OCI-LY7 (cell line): ENCODE results near the gene PURB. TPM values are rescaled to one million over a fixed set of nuclear protein-coding genes. Genes with fewer than 3 reads are reported as not detected.

Experiments
- BruUV-seq: library from RNA; stranded (reverse); fragments of 400-500 nt; replicated peaks from 2 replicates; lab custom pipeline; 2021; lab: Mats Ljungman, UMichigan
- CTCF ChIA-PET: fragments of 300-600 bp; sonication (Branson Sonifier 250); formaldehyde crosslinking; loops from one replicate; lab custom pipeline; 2022; ENCODE audit warnings: antibody characterized with exemption; ENCODE audit not compliant: unreplicated experiment; lab: Charles Lee
- POLR2A ChIA-PET: fragments of 300-600 bp; sonication (Branson Sonifier 250); formaldehyde crosslinking; loops from one replicate; lab custom pipeline; 2022; ENCODE audit warnings: antibody characterized with exemption; lab: Charles Lee
- DNase-seq: peaks from one replicate; pipeline ENCODE4 v3.0.0-alpha.2; 2015; ENCODE audit warnings: low spot score
- H2AFZ ChIP-seq: fragments of 200-600 bp; sonication (generic), shearing (Covaris generic); 2 replicates; pipeline ENCODE4 v1.6.1; 2014; ENCODE audit warnings: mild to moderate bottlenecking, antibody characterized with exemption, low read length, moderate library complexity
- H3K27ac ChIP-seq: fragments of 200-600 bp; sonication (generic); 2 replicates; pipeline ENCODE4 v1.5.1; 2014; ENCODE audit warnings: mixed run types, low read depth, mild to moderate bottlenecking, moderate library complexity, low read length, inconsistent platforms; ENCODE audit not compliant: poor library complexity, severe bottlenecking
- H3K36me3 ChIP-seq: fragments of 200-600 bp; sonication (generic); 2 replicates; pipeline ENCODE4 v1.6.1; 2014; ENCODE audit warnings: mild to moderate bottlenecking, antibody characterized with exemption, low read length, moderate library complexity, mixed read lengths; ENCODE audit not compliant: insufficient read depth
- H3K4me1 ChIP-seq: fragments of 200-600 bp; sonication (generic); 2 replicates; pipeline ENCODE4 v1.5.1; 2014; ENCODE audit warnings: mild to moderate bottlenecking, low read length; ENCODE audit not compliant: insufficient read depth, poor library complexity, severe bottlenecking
- H3K4me2 ChIP-seq: fragments of 200-600 bp; sonication (generic); 2 replicates; pipeline ENCODE4 v1.6.1; 2014; ENCODE audit warnings: mild to moderate bottlenecking, low read length
- H3K4me3 ChIP-seq: fragments of 200-600 bp; sonication (generic); 2 replicates; pipeline ENCODE4 v1.5.1; 2014; ENCODE audit warnings: mild to moderate bottlenecking, low read depth, low read length; ENCODE audit not compliant: poor library complexity, severe bottlenecking
- H3K79me2 ChIP-seq: fragments of 200-600 bp; sonication (generic); 2 replicates; pipeline ENCODE4 v1.6.1; 2016; ENCODE audit warnings: low read depth, mild to moderate bottlenecking, low read length, moderate library complexity, mixed read lengths; ENCODE audit not compliant: insufficient read depth
- H3K9me2 ChIP-seq: fragments of 200-600 bp; sonication (generic); 2 replicates; pipeline ENCODE4 v1.6.1; 2016; ENCODE audit warnings: mild to moderate bottlenecking, low read length, mixed read lengths; ENCODE audit not compliant: insufficient read depth
- H3K9me3 ChIP-seq: fragments of 200-600 bp; sonication (generic); 2 replicates; pipeline ENCODE4 v1.6.1; 2014; ENCODE audit warnings: mild to moderate bottlenecking, mixed run types, low read length, mixed read lengths
- H4K20me1 ChIP-seq: fragments of 200-600 bp; sonication (generic); 2 replicates; pipeline ENCODE4 v1.6.1; 2014; ENCODE audit warnings: mild to moderate bottlenecking, antibody characterized with exemption, low read length, moderate library complexity, mixed read lengths; ENCODE audit not compliant: insufficient read depth
- CTCF ChIP-seq: fragments of 200-600 bp; sonication (generic); conservative IDR thresholded peaks from 2 replicates; pipeline ENCODE4 v1.5.1; 2014; ENCODE audit warnings: mild to moderate bottlenecking, antibody characterized with exemption, low read length, moderate library complexity, mixed read lengths
- EZH2phosphoT487 ChIP-seq: fragments of 200-600 bp; sonication (generic); IDR thresholded peaks from 2 replicates; pipeline ENCODE4 v1.6.1; 2018; ENCODE audit warnings: low read depth, borderline replicate concordance, mild to moderate bottlenecking, mixed run types, antibody characterized with exemption, low read length, moderate library complexity, mixed read lengths
- intact Hi-C: fragments of 100-400 bp; cut with micrococcal nuclease; formaldehyde crosslinking; loops from one replicate; pipeline ENCODE4 v1.10.0; 2022; ENCODE audit not compliant: unreplicated experiment
- total RNA-seq, 2 experiments: library from RNA; depleted of rRNA in 1 of 2; stranded (reverse); fragments of >200 nt in 1 of 2; shearing (Covaris generic) in 1 of 2; gene quantifications; 2 replicates each; pipeline ENCODE4 v1.2.3, GENCODE V29; 2014 to 2022

Gene PURB
- total RNA-seq, 2 experiments from 2014 or later, result 15.2 to 22.7 TPM

DNA sequence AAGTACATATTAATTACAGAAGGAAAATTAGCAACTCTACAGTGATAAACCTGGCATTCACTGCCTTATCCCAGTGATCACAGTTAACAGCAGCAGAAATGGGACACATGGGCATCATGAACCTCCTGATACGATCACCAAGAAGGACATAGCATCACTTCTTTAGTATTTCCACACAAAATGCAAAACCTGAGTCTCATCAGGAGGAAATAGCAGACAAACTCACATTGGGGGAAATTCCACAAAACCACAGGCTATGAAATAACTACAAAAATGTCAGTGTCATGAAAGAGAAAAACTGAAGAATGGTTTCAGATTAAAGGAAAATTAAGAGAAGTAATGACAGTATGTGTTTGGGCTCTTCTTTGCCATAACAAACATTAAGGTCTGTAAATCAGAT, 12.0 kb upstream of the PURB start:
- POLR2A ChIA-PET, result no interaction called here
- H4K20me1 ChIP-seq, result no peaks in the 10 kb centered on the region
- CTCF ChIA-PET, result no interaction called here
- H3K4me1 ChIP-seq, result peaks cover 3% of the 10 kb centered on the region
- intact Hi-C loops, result no loop called here
- BruUV-seq, result no TSS peak
- no peaks in the 10 kb centered on the region for H3K36me3 ChIP-seq
- no peaks in the 10 kb centered on the region for H3K79me2 ChIP-seq
- no peaks in the 10 kb centered on the region for H3K9me2 ChIP-seq
- H3K4me2 ChIP-seq, result no peak overlapping the region
- no peak overlapping the region for H3K4me3 ChIP-seq
- no peaks in the 10 kb centered on the region for H3K9me3 ChIP-seq
- no peak overlapping the region for H2AFZ ChIP-seq
- no peak for TF ChIP-seq EZH2phosphoT487
- TF ChIP-seq CTCF, result no peak
- DNase-seq, result no peak
- H3K27ac ChIP-seq, result no peak overlapping the region

DNA sequence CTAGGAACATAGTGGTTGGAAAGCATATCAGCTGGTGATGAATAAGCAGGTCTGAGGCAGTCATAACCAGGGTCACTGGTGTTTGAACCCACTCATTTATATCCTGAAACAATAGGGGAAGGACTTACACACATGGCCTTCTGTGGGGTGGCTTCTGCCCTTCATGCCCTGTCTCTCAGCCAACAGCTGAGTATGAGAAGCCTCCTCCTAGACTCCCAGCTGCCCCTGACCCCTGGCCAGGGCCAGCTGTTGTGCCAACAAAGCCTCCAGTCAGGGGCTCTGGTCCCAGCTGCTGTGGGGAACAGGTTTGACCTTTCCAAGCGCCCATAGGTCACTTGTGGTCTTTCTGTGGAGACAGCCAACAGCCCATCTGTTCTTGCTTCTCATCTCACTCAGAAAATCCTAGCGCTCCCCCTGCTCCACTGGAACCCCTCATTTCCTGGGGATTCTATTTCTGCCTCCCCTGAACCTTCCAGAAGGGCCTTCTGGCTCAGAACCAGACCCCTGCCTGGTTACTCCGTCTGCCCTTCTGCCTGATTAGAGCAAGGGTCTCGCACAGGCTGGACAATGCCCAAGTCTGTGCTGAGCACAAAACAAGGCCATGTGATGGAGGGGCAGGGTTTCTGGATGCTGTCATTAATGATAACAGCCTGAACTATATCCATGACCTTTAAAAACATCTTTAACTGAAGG, 9.7 kb upstream of the PURB start:
- H3K27ac ChIP-seq, result no peak overlapping the region
- intact Hi-C loops, result no loop called here
- POLR2A ChIA-PET, result interaction anchor here (0.6 to 1.1 kb wide), 2 partner anchors 9 to 60 kb away, joined by 3 to 7 read pairs; no protein-coding TSS in a partner anchor

More for the DNA sequence above, 9.7 kb upstream of the PURB start:
- peaks cover 20% of the 10 kb centered on the region for H3K4me1 ChIP-seq
- H3K4me3 ChIP-seq, result no peak overlapping the region
- no peak overlapping the region for H3K4me2 ChIP-seq
- BruUV-seq, result no TSS peak
- no peak overlapping the region for H2AFZ ChIP-seq
- CTCF ChIA-PET, result no interaction called here
- H3K9me2 ChIP-seq, result no peaks in the 10 kb centered on the region
- DNase-seq, result no peak
- no peak for TF ChIP-seq EZH2phosphoT487
- no peak for TF ChIP-seq CTCF
- H4K20me1 ChIP-seq, result no peaks in the 10 kb centered on the region
- no peaks in the 10 kb centered on the region for H3K36me3 ChIP-seq
- H3K9me3 ChIP-seq, result no peaks in the 10 kb centered on the region
- no peaks in the 10 kb centered on the region for H3K79me2 ChIP-seq
